ENCODE results near the gene FAM118B.

- TF ChIP-seq FOXM1 (IDR thresholded peaks at IDR 0.05; ENCODE audit: low read depth) (no peak), SMC3 (IDR thresholded peaks at IDR 0.05; ENCODE audit: low read depth, low read length) (no peak), NRF1 (IDR thresholded peaks at IDR 0.05; ENCODE audit: low read depth, low read length) (no peak), GABPA (IDR thresholded peaks at IDR 0.05; ENCODE audit: low read depth) (no peak), TCF12 (IDR thresholded peaks at IDR 0.05) (no peak), YY1 (IDR thresholded peaks at IDR 0.05; ENCODE audit: low read depth) (no peak)
Observed at GRCh38 chr11:126232683-126233082, 21.1 kb downstream of the FAM118B start.
